OCI-LY1 (cell line): Measurements from ENCODE around the gene AGPAT3.

Experiments used
- H2AFZ ChIP-seq: fragments of 200-600 bp; sonication (generic), shearing (Covaris generic); 2 replicates; pipeline ENCODE4 v1.6.0; 2014; ENCODE audit warnings: antibody characterized with exemption, mild to moderate bottlenecking, low read length
- H3F3A ChIP-seq: fragments of 200-600 bp; sonication (generic), shearing (Covaris generic); 2 replicates; pipeline ENCODE4 v1.6.0; 2014; ENCODE audit warnings: mild to moderate bottlenecking, antibody characterized with exemption, low read length, moderate library complexity; ENCODE audit not compliant: insufficient read depth
- H3K27ac ChIP-seq: fragments of 200-600 bp; sonication (generic); 2 replicates; pipeline ENCODE4 v1.5.1; 2014; ENCODE audit warnings: low read length, mixed run types, mild to moderate bottlenecking, low read depth; ENCODE audit not compliant: poor library complexity, severe bottlenecking
- H3K27me3 ChIP-seq: fragments of 200-600 bp; sonication (generic); 2 replicates; pipeline ENCODE4 v1.6.0; 2014; ENCODE audit warnings: antibody characterized with exemption, mild to moderate bottlenecking, low read length, moderate library complexity; ENCODE audit not compliant: insufficient read depth
- H3K36me3 ChIP-seq: fragments of 200-600 bp; sonication (generic); 2 replicates; pipeline ENCODE4 v1.6.1; 2014; ENCODE audit warnings: mild to moderate bottlenecking, antibody characterized with exemption, low read length, moderate library complexity, mixed read lengths; ENCODE audit not compliant: insufficient read depth
- H3K4me1 ChIP-seq: fragments of 200-600 bp; sonication (generic); 2 replicates; pipeline ENCODE4 v1.5.1; 2014; ENCODE audit warnings: mild to moderate bottlenecking, low read length, moderate library complexity; ENCODE audit not compliant: insufficient read depth, severe bottlenecking
- H3K4me2 ChIP-seq: fragments of 200-600 bp; sonication (generic), shearing (Covaris generic); 2 replicates; pipeline ENCODE4 v1.6.1; 2014; ENCODE audit warnings: low read length
- H3K4me3 ChIP-seq: fragments of 200-600 bp; sonication (generic); 2 replicates; pipeline ENCODE4 v1.5.1; 2014; ENCODE audit warnings: low read length, low read depth, mild to moderate bottlenecking, mixed read lengths; ENCODE audit not compliant: poor library complexity, severe bottlenecking
- H3K79me2 ChIP-seq: fragments of 200-600 bp; shearing (Covaris generic); 2 replicates; pipeline ENCODE4 v1.6.1; 2016; ENCODE audit warnings: mixed run types, low read length, mixed read lengths; ENCODE audit not compliant: insufficient read depth
- H3K9ac ChIP-seq: fragments of 200-600 bp; sonication (generic), shearing (Covaris generic); 2 replicates; pipeline ENCODE4 v1.6.1; 2014; ENCODE audit warnings: mild to moderate bottlenecking, low read length, mixed read lengths
- H3K9me2 ChIP-seq: fragments of 200-600 bp; sonication (generic), shearing (Covaris generic); 2 replicates; pipeline ENCODE4 v1.6.1; 2014; ENCODE audit warnings: low read depth, mild to moderate bottlenecking, low read length, mixed read lengths
- H3K9me3 ChIP-seq: fragments of 200-600 bp; shearing (Covaris generic); 2 replicates; pipeline ENCODE4 v1.6.1; 2014; ENCODE audit warnings: low read length, mixed read lengths
- H4K20me1 ChIP-seq: fragments of 200-600 bp; sonication (generic), shearing (Covaris generic); 2 replicates; pipeline ENCODE4 v1.6.0; 2016; ENCODE audit warnings: mild to moderate bottlenecking, low read length; ENCODE audit not compliant: insufficient read depth
- CTCF ChIP-seq: fragments of 200-600 bp; sonication (generic), shearing (Covaris generic); IDR thresholded peaks from 2 replicates; pipeline ENCODE4 v1.5.1; 2017; ENCODE audit warnings: mild to moderate bottlenecking, antibody characterized with exemption, low read length, moderate library complexity, mixed read lengths
- EZH2 ChIP-seq: fragments of 200-600 bp; sonication (generic), shearing (Covaris generic); IDR thresholded peaks from 2 replicates; pipeline ENCODE4 v1.8.0; 2017; ENCODE audit warnings: borderline replicate concordance, mixed run types, mild to moderate bottlenecking, antibody characterized with exemption, low read length, moderate library complexity, mixed read lengths

AGPAT3 gene

DNA sequence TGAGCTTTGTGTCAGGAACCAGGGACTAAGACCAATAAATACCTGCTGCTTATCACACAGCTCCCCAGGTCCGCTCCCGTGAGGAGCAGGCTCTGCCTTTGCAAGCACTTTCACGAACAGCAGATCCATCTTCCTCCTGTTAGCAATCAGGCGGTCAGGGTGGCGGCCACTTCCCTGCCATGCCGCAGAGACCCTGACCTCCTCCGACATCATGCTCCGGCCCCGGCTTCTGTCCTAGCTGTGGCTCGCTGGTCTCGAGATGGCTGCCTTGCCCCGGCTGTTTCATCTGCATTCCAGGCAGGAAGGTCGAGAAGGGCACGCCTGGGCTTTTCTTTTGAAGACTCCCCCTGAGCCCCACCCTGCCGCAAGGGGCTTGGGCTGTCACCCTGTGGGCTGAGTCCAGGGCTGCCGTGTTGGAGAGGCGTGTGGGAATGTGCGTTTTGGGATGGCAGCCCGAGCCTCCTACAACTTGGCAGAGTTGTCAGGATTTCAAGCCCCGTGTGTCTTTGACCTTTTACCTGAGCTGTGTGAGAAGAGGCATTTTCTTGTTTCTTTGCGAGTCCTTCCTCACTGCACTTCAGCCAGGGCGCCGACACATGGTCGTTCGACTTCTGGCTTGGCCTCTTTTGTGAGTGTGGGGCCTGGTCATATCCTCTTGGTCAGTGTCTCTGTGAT is 59.5 kb downstream of the AGPAT3 start:
- TF ChIP-seq EZH2: no peak
- no peak for TF ChIP-seq CTCF
- Histone ChIP-seq H3K79me2 (no peaks in the 10 kb centered on the region), H3K4me2 (no peak overlapping the region), H3K27ac (peak overlapping the region; percentile 31), H3K36me3 (0 out of 2 replicates have a peak, but pooled peaks cover 6% of the 10 kb centered on the region), H3K9me3 (no peaks in the 10 kb centered on the region), H2AFZ (no peak overlapping the region), H3K9me2 (no peaks in the 10 kb centered on the region), H3K27me3 (no peaks in the 10 kb centered on the region), H3K4me3 (no peak overlapping the region), H3K4me1 (peaks cover 59% of the 10 kb centered on the region), H4K20me1 (no peaks in the 10 kb centered on the region), H3F3A (no peaks in the 10 kb centered on the region), H3K9ac (no peak overlapping the region)

DNA sequence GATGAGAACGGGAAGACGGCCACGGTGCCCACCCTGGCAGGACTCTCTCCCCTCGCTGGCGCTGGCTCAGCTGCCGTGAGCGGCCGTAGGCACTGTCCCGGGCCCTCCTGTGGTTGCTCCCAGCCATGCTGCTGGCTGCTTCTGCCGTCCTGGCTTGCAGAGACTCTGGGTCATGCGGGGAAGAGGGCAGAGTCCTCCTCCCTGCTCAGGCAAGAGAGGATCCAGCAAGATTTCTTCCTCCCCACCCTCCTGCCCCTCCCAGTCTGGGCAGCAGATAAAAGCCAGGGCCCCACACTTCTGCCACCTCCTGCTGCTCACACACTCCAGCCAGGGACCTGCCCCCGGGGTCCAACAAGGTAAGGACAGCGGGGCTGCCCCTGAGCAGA is 60.1 kb downstream of the AGPAT3 start:
- Histone ChIP-seq H3K27ac (no peak overlapping the region), H3K4me2 (no peak overlapping the region), H3F3A (no peaks in the 10 kb centered on the region), H3K4me3 (no peak overlapping the region), H3K27me3 (no peaks in the 10 kb centered on the region), H4K20me1 (no peaks in the 10 kb centered on the region), H3K9ac (no peak overlapping the region), H3K4me1 (peaks cover 61% of the 10 kb centered on the region), H3K79me2 (no peaks in the 10 kb centered on the region), H3K9me3 (no peaks in the 10 kb centered on the region), H3K9me2 (no peaks in the 10 kb centered on the region), H3K36me3 (0 out of 2 replicates have a peak, but pooled peaks cover 6% of the 10 kb centered on the region), H2AFZ (no peak overlapping the region)
- TF ChIP-seq EZH2 (no peak), CTCF (no peak)

- no peaks in the 10 kb centered on the region for H3F3A ChIP-seq
- 0 out of 2 replicates have a peak, but pooled peaks cover 6% of the 10 kb centered on the region for H3K36me3 ChIP-seq
- no peaks in the 10 kb centered on the region for H3K9me3 ChIP-seq
- peaks cover 61% of the 10 kb centered on the region for H3K4me1 ChIP-seq
- no peaks in the 10 kb centered on the region for H3K27me3 ChIP-seq
- no peak overlapping the region for H3K4me3 ChIP-seq
- no peak overlapping the region for H3K4me2 ChIP-seq
- no peaks in the 10 kb centered on the region for H4K20me1 ChIP-seq
- H3K79me2 ChIP-seq: no peaks in the 10 kb centered on the region
- no peak overlapping the region for H2AFZ ChIP-seq
- no peak overlapping the region for H3K27ac ChIP-seq
- no peaks in the 10 kb centered on the region for H3K9me2 ChIP-seq
- no peak overlapping the region for H3K9ac ChIP-seq
- TF ChIP-seq CTCF (no peak), EZH2 (no peak)
These were observed 60.6 kb downstream of the AGPAT3 start for GRCh38 chr21:43925609-43926008.
